GM12874 (cell line): Measurements from ENCODE around the gene ANKRD23.

Experiments used
- CTCF ChIP-seq: IDR thresholded peaks from 2 replicates; pipeline ENCODE4 v1.5.1; 2011; ENCODE audit warnings: low read depth, mild to moderate bottlenecking, control low read depth, low read length, moderate library complexity; ENCODE audit not compliant: insufficient read depth

ANKRD23 gene

GRCh38 chr2:96788442-96789244 is 55.2 kb downstream of the ANKRD23 start:
- TF ChIP-seq CTCF: no peak
